HTERT RPE-1 (cell line): ENCODE results near the gene LAMC1.

ENCODE experiments used
- in situ Hi-C: fragments of 300-500 bp; cut with MboI; formaldehyde crosslinking; loops from 4 replicates; pipeline ENCODE4 v1.14.3; 2020; ENCODE audit warnings: low sequenced_read_pairs

Gene LAMC1

GRCh38 chr1:183180634-183181056 lies 157.4 kb downstream of the LAMC1 start:
- in situ Hi-C loops = no loop called here

DNA sequence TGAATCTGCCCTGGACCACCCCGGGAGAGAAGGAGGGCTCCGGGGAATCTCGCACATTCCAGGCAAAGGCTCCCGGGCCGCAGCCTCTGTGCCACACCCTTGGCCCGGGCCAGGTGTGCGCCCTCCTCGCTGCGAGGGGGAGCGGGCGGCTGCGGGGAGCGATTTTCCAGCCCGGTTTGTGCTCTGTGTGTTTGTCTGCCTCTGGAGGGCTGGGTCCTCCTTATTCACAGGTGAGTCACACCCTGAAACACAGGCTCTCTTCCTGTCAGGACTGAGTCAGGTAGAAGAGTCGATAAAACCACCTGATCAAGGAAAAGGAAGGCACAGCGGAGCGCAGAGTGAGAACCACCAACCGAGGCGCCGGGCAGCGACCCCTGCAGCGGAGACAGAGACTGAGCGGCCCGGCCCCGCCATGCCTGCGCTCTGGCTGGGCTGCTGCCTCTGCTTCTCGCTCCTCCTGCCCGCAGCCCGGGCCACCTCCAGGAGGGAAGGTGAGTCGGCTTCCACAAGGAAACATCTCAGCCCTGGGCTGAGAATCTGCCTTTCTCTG lies 162.8 kb downstream of the LAMC1 start, which contains the start of gene LAMC2:
LAMC2 (plus strand) TSS at position 324 of the 550 bp plus-strand sequence; CDS start at position 413, 89 bp downstream.
- in situ Hi-C loops = no loop called here

- in situ Hi-C loops = no loop called here
These were observed 163.6 kb downstream of the LAMC1 start for GRCh38 chr1:183186841-183187240.

DNA sequence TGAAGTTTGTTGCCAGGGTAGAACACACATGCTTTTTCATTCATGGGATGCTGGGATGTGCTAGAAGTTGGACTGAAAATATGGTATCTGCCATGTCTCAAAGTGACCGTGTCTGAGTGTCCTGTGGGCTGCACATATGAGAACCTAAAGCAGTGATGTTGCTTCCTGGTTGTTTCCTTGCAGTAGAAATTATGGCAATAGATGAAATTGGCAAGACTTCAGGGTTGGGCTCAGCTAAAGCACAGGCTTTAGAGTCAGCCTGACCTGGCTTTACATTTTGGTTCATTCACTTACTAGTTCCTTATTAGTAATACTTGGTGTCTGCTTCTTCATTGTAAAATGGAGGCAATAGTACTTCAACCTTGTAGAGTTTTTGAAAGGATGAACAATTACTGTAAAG lies 165.0 kb downstream of the LAMC1 start:
- in situ Hi-C loops = no loop called here

GRCh38 chr1:183191833-183192232 lies 168.6 kb downstream of the LAMC1 start:
- in situ Hi-C loops = no loop called here

DNA sequence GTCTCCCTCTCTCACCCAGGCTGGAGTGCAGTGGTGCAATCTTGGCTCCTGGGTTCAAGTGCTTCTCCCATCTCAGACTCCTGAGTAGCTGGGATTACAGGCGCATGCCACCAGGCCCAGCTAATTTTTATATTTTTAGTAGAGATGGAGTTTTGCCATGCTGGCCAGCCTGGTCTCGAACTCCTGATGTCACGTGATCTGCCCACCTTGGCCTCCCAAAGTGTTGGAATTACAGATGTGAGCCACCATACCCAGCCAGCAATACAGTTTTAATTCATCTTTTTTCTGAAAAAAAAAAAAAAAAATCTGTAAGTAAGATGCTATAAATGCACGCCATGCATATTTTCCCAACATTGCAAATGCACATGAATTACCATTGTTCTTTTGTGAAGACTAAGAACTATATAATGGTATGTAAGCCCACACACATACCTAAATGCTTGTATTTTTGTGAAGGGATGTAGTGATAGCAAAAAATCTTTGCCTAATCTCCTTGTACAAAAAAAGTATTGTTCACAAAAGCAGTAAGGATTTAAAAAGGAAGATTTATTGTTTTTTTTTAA lies 170.8 kb downstream of the LAMC1 start:
- in situ Hi-C loops = no loop called here

DNA sequence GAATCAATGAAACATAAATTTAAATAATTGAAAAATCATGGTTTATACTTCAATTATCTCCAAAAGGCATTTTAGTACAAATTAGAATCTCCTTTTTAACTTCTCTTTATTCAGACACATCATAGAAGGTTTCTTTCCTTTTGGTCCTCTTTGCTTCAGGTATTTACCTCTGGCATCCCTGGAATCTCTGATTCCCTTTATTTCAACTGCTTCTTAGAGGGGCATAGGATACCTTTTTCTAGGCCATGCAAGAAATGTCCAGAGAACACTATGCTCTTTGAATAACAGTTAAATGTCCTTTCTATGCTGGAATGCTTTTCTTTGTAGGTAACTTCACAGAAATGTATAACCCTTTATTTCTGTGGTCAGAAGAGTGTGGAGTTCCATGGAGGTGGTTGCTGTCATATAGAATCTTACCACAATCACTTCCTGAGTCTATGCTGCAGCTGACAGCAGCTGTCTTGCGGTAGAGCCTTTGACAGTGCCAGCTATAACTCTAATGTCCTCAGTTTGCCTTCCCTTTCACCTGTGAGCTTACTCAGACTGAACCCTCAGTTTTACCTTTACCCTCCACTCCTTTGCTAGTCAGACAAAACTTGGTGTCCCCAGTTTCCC lies 171.4 kb downstream of the LAMC1 start:
- in situ Hi-C loops = no loop called here

DNA sequence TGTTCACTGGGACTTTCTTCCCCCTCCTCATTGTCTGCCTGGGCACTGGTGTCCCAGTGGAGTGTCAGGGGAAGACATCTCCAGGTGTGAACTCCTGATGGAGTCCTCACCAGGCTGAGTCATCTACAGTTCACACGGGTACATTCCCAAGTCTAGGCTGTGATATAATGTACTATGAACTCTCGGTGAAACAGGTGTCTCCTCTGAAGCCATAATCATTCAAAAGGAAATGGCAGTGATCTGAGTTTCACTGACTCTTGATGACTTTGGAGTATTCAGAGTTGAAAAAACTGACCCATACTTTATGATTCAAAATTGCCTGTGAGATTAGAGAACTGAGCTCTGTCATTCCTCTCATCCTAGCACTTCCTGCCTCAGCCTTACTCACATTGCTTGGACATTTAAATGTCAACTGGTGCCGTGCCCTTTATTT lies 171.9 kb downstream of the LAMC1 start:
- in situ Hi-C loops = no loop called here
